Thyroid gland (tissue), 4 donors: ENCODE results near the gene PTPA.

Experiments used
- POLR2A ChIP-seq, 2 donors: fragments of 450-650 bp; IDR thresholded peaks; one replicate each; pipeline ENCODE4 v1.6.1; 2017; ENCODE audit warnings: antibody characterized with exemption in 2 of 2, mild to moderate bottlenecking in 2 of 2, moderate library complexity in 1 of 2
- TF ChIP-seq, protein P1 (sequence below), 6 experiments: fragments of 200-600 bp in 3 of 6; fragments of 450-650 bp in 3 of 6; sonication (generic) in 3 of 6; IDR thresholded peaks; one replicate each; pipeline ENCODE4 v1.5.1; 2016 to 2019; ENCODE audit warnings: antibody characterized with exemption in 6 of 6, mild to moderate bottlenecking in 2 of 6, inconsistent platforms in 1 of 6, moderate library complexity in 1 of 6

DNA sequence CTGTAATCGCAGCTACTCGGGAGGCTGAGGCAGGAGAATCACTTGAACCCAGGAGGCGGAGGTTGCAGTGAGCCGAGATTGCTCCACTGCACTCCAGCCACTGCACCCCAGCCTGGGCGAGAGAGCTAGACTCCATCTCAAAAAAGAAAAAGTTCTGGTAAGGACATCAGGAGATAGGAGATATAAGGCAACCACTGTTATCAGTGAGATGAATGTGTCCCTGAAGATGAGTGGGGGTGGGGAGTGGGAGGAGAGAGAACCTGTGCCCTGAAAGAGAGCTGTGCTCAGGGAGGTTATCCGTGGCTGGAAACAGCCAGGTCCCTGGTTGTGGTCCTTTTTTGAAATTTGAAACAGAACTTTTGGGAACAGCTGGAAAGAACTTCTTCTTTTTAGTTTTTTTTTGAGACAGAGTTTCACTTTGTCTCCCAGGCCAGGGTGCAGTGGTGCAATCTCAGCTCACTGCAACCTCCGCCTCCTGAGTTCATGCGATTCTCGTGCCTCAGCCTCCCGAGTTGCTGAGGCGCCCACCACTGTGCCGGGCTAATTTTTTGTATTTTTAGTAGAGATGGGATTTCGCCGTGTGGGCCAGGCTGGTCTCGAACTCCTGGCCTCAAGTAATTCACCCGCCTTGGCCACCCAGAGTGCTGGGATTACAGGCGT is 2.6 kb downstream of the PTPA start:
- TF ChIP-seq, protein P1, sequence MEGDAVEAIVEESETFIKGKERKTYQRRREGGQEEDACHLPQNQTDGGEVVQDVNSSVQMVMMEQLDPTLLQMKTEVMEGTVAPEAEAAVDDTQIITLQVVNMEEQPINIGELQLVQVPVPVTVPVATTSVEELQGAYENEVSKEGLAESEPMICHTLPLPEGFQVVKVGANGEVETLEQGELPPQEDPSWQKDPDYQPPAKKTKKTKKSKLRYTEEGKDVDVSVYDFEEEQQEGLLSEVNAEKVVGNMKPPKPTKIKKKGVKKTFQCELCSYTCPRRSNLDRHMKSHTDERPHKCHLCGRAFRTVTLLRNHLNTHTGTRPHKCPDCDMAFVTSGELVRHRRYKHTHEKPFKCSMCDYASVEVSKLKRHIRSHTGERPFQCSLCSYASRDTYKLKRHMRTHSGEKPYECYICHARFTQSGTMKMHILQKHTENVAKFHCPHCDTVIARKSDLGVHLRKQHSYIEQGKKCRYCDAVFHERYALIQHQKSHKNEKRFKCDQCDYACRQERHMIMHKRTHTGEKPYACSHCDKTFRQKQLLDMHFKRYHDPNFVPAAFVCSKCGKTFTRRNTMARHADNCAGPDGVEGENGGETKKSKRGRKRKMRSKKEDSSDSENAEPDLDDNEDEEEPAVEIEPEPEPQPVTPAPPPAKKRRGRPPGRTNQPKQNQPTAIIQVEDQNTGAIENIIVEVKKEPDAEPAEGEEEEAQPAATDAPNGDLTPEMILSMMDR (IDR thresholded peaks at IDR 0.05): no peak
- no peak for TF ChIP-seq POLR2A (IDR thresholded peaks at IDR 0.05)
